GM10847 (cell line): Measurements from ENCODE around the gene SPN.

Experiments used
- POLR2A ChIP-seq: IDR thresholded peaks from 2 replicates; pipeline ENCODE4 v1.6.1; 2011; ENCODE audit not compliant: insufficient read length; ENCODE audit errors: extremely low read depth

Gene SPN

GRCh38 chr16:29708917-29709600, 46.0 kb downstream of the SPN start:
- no peak for TF ChIP-seq POLR2A

- TF ChIP-seq POLR2A: no peak
Observed at GRCh38 chr16:29710227-29711219, 47.5 kb downstream of the SPN start.

GRCh38 chr16:29712809-29713208, 49.8 kb downstream of the SPN start:
- no peak for TF ChIP-seq POLR2A

- no peak for TF ChIP-seq POLR2A
Observed at GRCh38 chr16:29714396-29714795, 51.3 kb downstream of the SPN start.

- TF ChIP-seq POLR2A: no peak
Observed at GRCh38 chr16:29714972-29715371, 51.9 kb downstream of the SPN start.

GRCh38 chr16:29717113-29717512, 54.1 kb downstream of the SPN start:
- no peak for TF ChIP-seq POLR2A

- TF ChIP-seq POLR2A: no peak
Observed at GRCh38 chr16:29719063-29719462, 56.0 kb downstream of the SPN start.
